GM12865 (cell line): ENCODE measurements around the gene SLC27A2.
"Not testable (repeated sequence)": the region's sequence is repeated elsewhere in the genome, so short reads cannot be mapped to it uniquely, and the experiment has no call there.

Source experiments
- DNase-seq: peaks from one replicate; pipeline ENCODE4 v3.0.0; 2010; ENCODE audit warnings: low read depth
- H3K4me3 ChIP-seq: 2 replicates; pipeline ENCODE4 v1.5.1; 2011; ENCODE audit warnings: mild to moderate bottlenecking, low read depth, low read length, control low read depth
- TF ChIP-seq, protein P1 (sequence below): IDR thresholded peaks from 2 replicates; pipeline ENCODE4 v1.5.1; 2011; ENCODE audit warnings: low read length, control low read depth, low read depth, inconsistent platforms; ENCODE audit not compliant: insufficient read depth; ENCODE audit errors: missing control alignments

SLC27A2 gene

DNA sequence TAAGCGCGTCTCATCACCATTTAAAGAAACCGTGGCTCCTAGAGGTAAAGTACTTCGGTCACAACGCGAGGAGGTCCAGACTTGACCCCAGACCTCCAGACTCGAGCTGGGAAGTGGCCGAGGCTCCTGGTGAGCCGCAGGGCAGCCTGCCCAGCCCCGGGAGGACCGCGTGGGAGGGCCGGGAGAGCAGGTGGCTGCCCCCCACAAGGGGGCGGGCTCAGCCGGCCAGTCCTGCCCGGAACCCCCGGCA, at the start of gene SLC27A2:
Gene SLC27A2 (plus strand): TSS at position 228 of the 250 bp plus-strand sequence. CDS start 232 bp downstream, outside the sequence.
- H3K4me3 ChIP-seq = peak within 1 kb of the TSS; percentile 17
- DNase-seq = no peak
- TF ChIP-seq, protein P1, sequence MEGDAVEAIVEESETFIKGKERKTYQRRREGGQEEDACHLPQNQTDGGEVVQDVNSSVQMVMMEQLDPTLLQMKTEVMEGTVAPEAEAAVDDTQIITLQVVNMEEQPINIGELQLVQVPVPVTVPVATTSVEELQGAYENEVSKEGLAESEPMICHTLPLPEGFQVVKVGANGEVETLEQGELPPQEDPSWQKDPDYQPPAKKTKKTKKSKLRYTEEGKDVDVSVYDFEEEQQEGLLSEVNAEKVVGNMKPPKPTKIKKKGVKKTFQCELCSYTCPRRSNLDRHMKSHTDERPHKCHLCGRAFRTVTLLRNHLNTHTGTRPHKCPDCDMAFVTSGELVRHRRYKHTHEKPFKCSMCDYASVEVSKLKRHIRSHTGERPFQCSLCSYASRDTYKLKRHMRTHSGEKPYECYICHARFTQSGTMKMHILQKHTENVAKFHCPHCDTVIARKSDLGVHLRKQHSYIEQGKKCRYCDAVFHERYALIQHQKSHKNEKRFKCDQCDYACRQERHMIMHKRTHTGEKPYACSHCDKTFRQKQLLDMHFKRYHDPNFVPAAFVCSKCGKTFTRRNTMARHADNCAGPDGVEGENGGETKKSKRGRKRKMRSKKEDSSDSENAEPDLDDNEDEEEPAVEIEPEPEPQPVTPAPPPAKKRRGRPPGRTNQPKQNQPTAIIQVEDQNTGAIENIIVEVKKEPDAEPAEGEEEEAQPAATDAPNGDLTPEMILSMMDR = peak; percentile 2

DNA sequence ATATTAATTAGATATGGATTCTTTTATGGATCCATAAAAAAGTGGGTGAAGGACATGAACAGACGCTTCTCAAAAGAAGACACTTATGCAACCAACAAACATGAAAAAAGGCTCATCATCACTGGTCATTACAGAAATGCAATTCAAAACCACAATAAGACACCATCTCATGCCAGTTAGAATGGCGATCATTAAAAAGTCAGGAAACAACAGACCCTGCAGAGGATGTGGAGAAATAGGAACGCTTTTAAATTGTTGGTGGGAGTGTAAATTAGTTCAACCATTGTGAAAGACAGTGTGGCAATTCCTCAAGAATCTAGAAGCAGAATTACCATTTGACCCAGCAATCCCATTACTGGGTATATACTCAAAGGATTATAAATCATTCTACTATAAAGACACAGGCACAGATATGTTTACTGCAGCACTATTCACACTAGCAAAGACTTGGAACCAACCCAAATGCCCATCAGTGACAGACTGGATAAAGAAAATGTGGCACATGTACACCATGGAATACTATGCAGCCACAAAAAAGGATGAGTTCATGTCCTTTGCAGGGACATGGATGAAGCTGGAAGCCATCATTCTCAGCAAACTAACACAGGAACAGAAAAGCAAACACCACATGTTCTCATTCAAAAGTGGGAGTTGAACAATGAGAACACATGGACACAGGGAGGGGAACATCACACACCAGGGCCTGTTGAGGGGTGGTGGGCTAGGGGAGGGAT, 49.6 kb upstream of the SLC27A2 start:
- not testable (repeated sequence) for DNase-seq, H3K4me3 ChIP-seq

DNA sequence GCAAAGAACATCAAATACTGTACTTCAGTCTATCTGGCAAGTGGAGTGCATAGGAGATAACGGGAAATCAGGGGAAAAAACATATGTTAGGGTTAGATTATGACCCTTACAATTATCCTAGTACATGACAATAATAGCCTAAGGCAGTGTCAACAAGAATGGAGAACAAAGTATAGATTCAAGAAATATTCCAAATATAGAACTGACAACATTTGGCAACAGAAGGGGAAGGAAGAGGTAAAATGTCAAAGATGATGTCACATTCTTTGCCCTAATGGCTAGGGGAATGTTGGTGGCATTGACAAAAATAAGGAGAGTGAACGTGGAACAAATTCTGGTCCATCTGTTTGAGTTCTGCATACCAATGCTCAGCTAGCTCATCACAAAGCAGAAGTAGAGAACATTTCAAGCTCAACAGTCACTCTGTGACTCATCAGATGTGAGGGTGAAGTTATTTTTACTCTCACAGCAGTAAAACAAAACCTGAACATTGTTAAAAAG, 47.4 kb upstream of the SLC27A2 start:
- H3K4me3 ChIP-seq = no peak overlapping the region
- DNase-seq = no peak
- TF ChIP-seq, protein P1 = no peak

DNA sequence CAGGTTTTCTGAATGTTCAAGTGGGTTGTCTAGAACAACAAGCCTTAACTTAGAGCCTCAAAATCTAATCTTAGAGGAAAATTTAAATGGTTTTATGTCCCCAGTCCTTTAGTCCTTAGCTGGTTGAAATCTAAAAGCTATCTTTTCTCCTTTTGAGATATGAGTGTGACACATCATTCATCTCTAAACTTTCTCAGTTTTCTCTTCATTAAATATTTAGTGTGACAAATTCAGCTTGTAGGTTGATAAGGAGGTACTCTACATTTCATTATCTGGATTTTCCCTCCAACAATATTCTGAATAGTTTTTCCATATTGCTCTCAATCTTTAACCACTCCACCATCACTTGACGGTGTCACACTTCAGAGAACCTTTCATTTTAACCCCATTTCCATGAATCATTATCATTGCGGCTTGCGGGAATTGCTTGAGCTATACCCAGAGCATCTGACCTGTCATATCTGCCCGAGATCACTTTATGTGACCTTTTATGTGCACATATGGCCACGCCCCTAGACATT, 46.9 kb upstream of the SLC27A2 start:
- DNase-seq = no peak
- H3K4me3 ChIP-seq = no peak overlapping the region
- TF ChIP-seq, protein P1 = no peak

DNA sequence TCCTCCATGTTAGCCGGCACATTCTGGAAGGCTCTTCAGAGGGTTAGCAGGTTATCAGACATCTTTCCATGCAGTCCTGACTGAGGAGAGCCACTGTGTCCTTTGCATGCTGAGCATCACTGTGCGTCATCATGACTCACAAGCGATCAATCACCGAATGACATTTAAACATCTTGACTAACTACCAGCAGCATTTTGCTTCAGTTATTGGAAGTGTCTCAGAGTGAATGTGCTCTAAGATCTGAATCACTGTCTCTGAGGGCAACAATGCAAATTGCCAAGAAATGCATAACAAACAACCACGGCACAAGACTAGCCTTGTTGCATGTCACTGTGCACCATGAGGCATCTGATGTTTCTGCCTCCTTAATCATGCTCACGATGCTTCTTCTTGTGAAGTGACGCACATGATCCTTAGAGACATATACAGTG, 44.6 kb upstream of the SLC27A2 start:
- TF ChIP-seq, protein P1 = no peak
- no peak overlapping the region for H3K4me3 ChIP-seq
- no peak for DNase-seq

DNA sequence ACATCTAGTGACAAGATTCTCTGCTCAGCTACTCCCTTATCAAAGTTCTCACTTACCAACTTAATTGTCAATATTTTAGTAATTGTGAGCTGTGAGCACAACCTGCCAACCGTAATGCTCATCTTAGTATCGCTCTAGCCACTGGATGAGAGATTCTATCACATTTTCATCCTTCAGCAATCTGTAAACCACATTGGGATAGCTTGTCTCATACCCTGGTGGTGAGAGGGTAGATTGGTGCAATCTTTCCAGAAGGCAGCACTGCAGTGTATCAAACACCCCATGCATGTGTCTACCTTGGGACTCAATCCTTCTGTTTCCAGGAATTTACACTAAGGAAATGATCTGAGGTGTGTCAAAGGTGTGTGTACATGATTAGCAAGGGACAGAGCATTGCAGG, 44.1 kb upstream of the SLC27A2 start:
- H3K4me3 ChIP-seq = no peak overlapping the region
- TF ChIP-seq, protein P1 = no peak
- DNase-seq = no peak

DNA sequence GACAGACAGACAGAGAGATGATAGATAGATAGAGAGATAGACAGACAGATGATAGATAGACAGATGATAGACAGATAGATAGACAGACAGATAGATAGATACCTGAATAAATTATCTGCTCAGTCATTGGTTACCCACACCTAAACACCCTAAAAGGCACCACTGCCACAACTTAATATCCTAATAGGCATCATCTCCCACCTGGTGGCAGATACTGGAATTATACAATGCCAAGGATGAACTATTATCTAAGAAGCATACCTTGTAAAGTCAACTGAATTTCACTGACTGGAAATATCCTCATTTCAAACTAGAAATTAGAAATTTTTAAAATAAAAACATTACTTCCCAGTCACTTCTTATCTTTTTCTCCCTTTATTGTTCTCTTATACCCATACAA, 43.6 kb upstream of the SLC27A2 start:
- DNase-seq = no peak
- H3K4me3 ChIP-seq = no peak overlapping the region
- TF ChIP-seq, protein P1 = no peak
